GM12878 (cell line): ENCODE data around the gene POLRMT.

Source experiments
- BACH1 ChIP-seq: fragments of 450-650 bp; IDR thresholded peaks from 2 replicates; pipeline ENCODE4 v1.6.1; 2017; ENCODE audit warnings: mild to moderate bottlenecking, borderline replicate concordance
- CTCF ChIP-seq, 3 experiments: IDR thresholded peaks in 2 of 3; conservative IDR thresholded peaks in 1 of 3; 2 replicates each; pipeline ENCODE4 v1.5.1; 2011; ENCODE audit warnings: low read depth in 3 of 3, low read length in 3 of 3, mild to moderate bottlenecking in 3 of 3, control low read depth in 2 of 3, moderate library complexity in 2 of 3, inconsistent platforms in 1 of 3, mixed read lengths in 1 of 3; ENCODE audit not compliant: control insufficient read depth in 2 of 3, insufficient read depth in 1 of 3; ENCODE audit errors: extremely low read depth in 1 of 3
- ETV6 ChIP-seq, 2 experiments: fragments of 450-650 bp in 1 of 2; IDR thresholded peaks in 1 of 2; conservative IDR thresholded peaks in 1 of 2; 2 replicates each; pipeline ENCODE4 v1.6.1; 2014; ENCODE audit warnings: antibody characterized with exemption in 1 of 2, borderline replicate concordance in 1 of 2, low read depth in 1 of 2, mild to moderate bottlenecking in 1 of 2, moderate library complexity in 1 of 2
- POLR2AphosphoS5 ChIP-seq: IDR thresholded peaks from 2 replicates; pipeline ENCODE4 v1.6.1; 2011; ENCODE audit warnings: mild to moderate bottlenecking, low read length, inconsistent platforms
- RFX5 ChIP-seq: IDR thresholded peaks from 2 replicates; pipeline ENCODE4 v1.6.1; 2011; ENCODE audit warnings: low read depth, low read length, improper control_type of control experiment
- SKIL ChIP-seq: fragments of 450-650 bp; IDR thresholded peaks from 2 replicates; pipeline ENCODE4 v1.6.1; 2017; ENCODE audit warnings: mild to moderate bottlenecking, low read depth, inconsistent platforms; ENCODE audit not compliant: poor library complexity, severe bottlenecking
- SMC3 ChIP-seq: IDR thresholded peaks from 2 replicates; pipeline ENCODE4 v1.6.1; 2011; ENCODE audit warnings: low read length, improper control_type of control experiment, borderline replicate concordance
- USF2 ChIP-seq: IDR thresholded peaks from 2 replicates; pipeline ENCODE4 v1.6.1; 2011; ENCODE audit warnings: low read depth, low read length, improper control_type of control experiment, borderline replicate concordance

- TF ChIP-seq SMC3, result no peak
- no peak for TF ChIP-seq CTCF (IDR thresholded peaks at IDR 0.05 in 2 of 3, conservative IDR thresholded peaks at IDR 0.05 in 1 of 3; ENCODE audit: control insufficient read depth in 2 of 3, extremely low read depth in 1 of 3, insufficient read depth in 1 of 3, low read depth in 3 of 3, low read length in 3 of 3)
- no peak for TF ChIP-seq POLR2AphosphoS5
- no peak for TF ChIP-seq RFX5
- TF ChIP-seq SKIL, result no peak
- no peak for TF ChIP-seq ETV6 (conservative IDR thresholded peaks at IDR 0.05 in 1 of 2, IDR thresholded peaks at IDR 0.05 in 1 of 2; ENCODE audit: borderline replicate concordance in 1 of 2, low read depth in 1 of 2)
- no peak for TF ChIP-seq BACH1
- no peak for TF ChIP-seq USF2
Measured at GRCh38 chr19:682678-683320, 49.5 kb upstream of the POLRMT start.
